Cardiac muscle cell (in vitro differentiated cells and primary cell): ENCODE results near the gene CALML5. TPM values are rescaled to one million over a fixed set of nuclear protein-coding genes. Genes with fewer than 3 reads are reported as not detected.

Experiments used
- DNase-seq, 2 donors: peaks; one replicate each; pipeline versions ENCODE4 v3.0.0 to v3.0.0-alpha.2; 2010 to 2017; ENCODE audit warnings: low read depth in 1 of 2, low spot score in 1 of 2
- H3K27ac ChIP-seq: fragments of 200-600 bp; sonication (generic); 2 replicates; pipeline ENCODE4 v1.5.1; 2016
- H3K27me3 ChIP-seq: fragments of 200-600 bp; sonication (generic); 2 replicates; pipeline ENCODE4 v1.6.0; 2016; ENCODE audit warnings: control low read depth
- H3K36me3 ChIP-seq: fragments of 200-600 bp; sonication (generic); 2 replicates; pipeline ENCODE4 v1.5.1; 2016; ENCODE audit warnings: control low read depth
- H3K4me1 ChIP-seq: fragments of 200-600 bp; sonication (generic); 2 replicates; pipeline ENCODE4 v1.8.1; 2017; ENCODE audit warnings: low read depth, mild to moderate bottlenecking, mixed run types
- H3K4me3 ChIP-seq: fragments of 200-600 bp; sonication (generic); 2 replicates; pipeline ENCODE4 v1.5.1; 2016; ENCODE audit warnings: mild to moderate bottlenecking
- H3K9me3 ChIP-seq: fragments of 200-600 bp; sonication (generic); 2 replicates; pipeline ENCODE4 v1.5.1; 2017; ENCODE audit warnings: low read depth, mild to moderate bottlenecking, control low read depth
- CTCF ChIP-seq: IDR thresholded peaks from 2 replicates; pipeline ENCODE4 v1.5.1; 2012; ENCODE audit warnings: low read depth, mild to moderate bottlenecking, low read length
- polyA plus RNA-seq: library from polyadenylated mRNA; unstranded; fragments of >200 nt; fragmentation: Nextera tagmentation; extraction: Ambion mirVana; gene quantifications from 2 replicates; pipeline ENCODE4 v1.2.1, GENCODE V29; 2016
- total RNA-seq: library from RNA; depleted of rRNA; stranded (reverse); fragments of >200 nt; gene quantifications from 2 replicates; pipeline ENCODE4 v1.2.3, GENCODE V29; 2016

Gene CALML5
- total and polyA plus RNA-seq, 2 experiments from 2014 or later = not detected

GRCh38 chr10:5511885-5512280 is 12.5 kb upstream of the CALML5 start:
- no peak for DNase-seq
- Histone ChIP-seq H3K9me3 (no peaks in the 10 kb centered on the region), H3K36me3 (no peaks in the 10 kb centered on the region), H3K4me1 (peaks cover 3% of the 10 kb centered on the region), H3K27me3 (no peaks in the 10 kb centered on the region), H3K4me3 (no peak overlapping the region), H3K27ac (no peak overlapping the region)
- no peak for TF ChIP-seq CTCF

GRCh38 chr10:5511231-5511884 is 12.0 kb upstream of the CALML5 start:
- no peak overlapping the region for H3K27ac ChIP-seq
- no peaks in the 10 kb centered on the region for H3K27me3 ChIP-seq
- no peak for DNase-seq
- no peaks in the 10 kb centered on the region for H3K9me3 ChIP-seq
- H3K4me3 ChIP-seq = no peak overlapping the region
- H3K4me1 ChIP-seq = peaks cover 3% of the 10 kb centered on the region
- H3K36me3 ChIP-seq = no peaks in the 10 kb centered on the region
- TF ChIP-seq CTCF = no peak

- Histone ChIP-seq H3K4me1 (no peaks in the 10 kb centered on the region), H3K27me3 (no peaks in the 10 kb centered on the region), H3K9me3 (no peaks in the 10 kb centered on the region), H3K27ac (no peak overlapping the region), H3K36me3 (no peaks in the 10 kb centered on the region), H3K4me3 (no peak overlapping the region)
- TF ChIP-seq CTCF = no peak
- peak in 1 of 2 donors; percentile 6 for DNase-seq
These were observed 11.1 kb upstream of the CALML5 start for GRCh38 chr10:5510281-5511072.

- no peak for DNase-seq
- Histone ChIP-seq H3K4me1 (no peaks in the 10 kb centered on the region), H3K36me3 (no peaks in the 10 kb centered on the region), H3K27me3 (no peaks in the 10 kb centered on the region), H3K4me3 (no peak overlapping the region), H3K27ac (no peak overlapping the region), H3K9me3 (no peaks in the 10 kb centered on the region)
- TF ChIP-seq CTCF = no peak
These were observed 10.3 kb upstream of the CALML5 start for GRCh38 chr10:5509691-5510090.

- H3K27me3 ChIP-seq = no peaks in the 10 kb centered on the region
- H3K27ac ChIP-seq = no peak overlapping the region
- no peaks in the 10 kb centered on the region for H3K36me3 ChIP-seq
- TF ChIP-seq CTCF = no peak
- DNase-seq = no peak
- H3K4me1 ChIP-seq = no peaks in the 10 kb centered on the region
- H3K4me3 ChIP-seq = no peak overlapping the region
- no peaks in the 10 kb centered on the region for H3K9me3 ChIP-seq
These were observed 9.9 kb upstream of the CALML5 start for GRCh38 chr10:5509236-5509635.
